Measurements from ENCODE around the gene NACC2. TPM values are rescaled to one million over a fixed set of nuclear protein-coding genes. Genes with fewer than 3 reads are reported as not detected.

Gene NACC2
- total and polyA plus RNA-seq, 2 of the 8 experiments (the other 6 are each of a cell fraction or from before 2014, with no cell fraction given), result 8.3 to 14.0 TPM

DNA sequence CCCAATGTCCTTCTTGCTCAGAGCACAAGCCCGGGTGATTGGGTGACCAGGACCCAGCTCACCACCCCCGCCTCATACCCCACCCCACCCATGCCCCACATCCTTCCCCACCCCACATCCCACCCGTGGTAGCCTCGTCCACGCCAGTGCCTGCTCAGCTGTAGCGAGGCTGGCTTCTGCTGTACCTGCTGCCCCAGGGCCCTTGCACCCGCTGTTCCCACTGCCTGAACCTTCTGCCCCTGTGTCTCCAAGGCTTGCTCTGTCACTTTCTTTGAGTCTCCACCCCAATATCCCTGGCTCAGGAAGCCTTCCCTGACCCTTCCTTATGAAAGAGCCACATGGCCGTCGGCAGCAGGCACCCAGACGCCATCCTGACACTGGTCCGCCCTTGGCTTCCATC lies 3.1 kb upstream of the NACC2 start (continued):
- no peak for TF ChIP-seq FOSL1 (IDR thresholded peaks at IDR 0.05; ENCODE audit: insufficient read depth, low read depth, low read length)
